HCT116 (cell line): ENCODE results near the gene SLC14A1. TPM values are rescaled to one million over a fixed set of nuclear protein-coding genes. Genes with fewer than 3 reads are reported as not detected.
A peak's percentile ranks its signal among the peaks of the same experiment; 100 is the strongest.

Source experiments
- ATAC-seq: fragments of 200-7000 bp; cut with Tn5 transposase; 2 replicates; pipeline ENCODE4 v1.9.1; 2020; ENCODE audit warnings: mild to moderate bottlenecking, moderate library complexity
- BruUV-seq: library from RNA; stranded (reverse); fragments of 400-500 nt; replicated peaks from 2 replicates; lab custom pipeline; 2021; lab: Mats Ljungman, UMichigan
- CTCF ChIA-PET: fragments of 300-600 bp; sonication (Branson Sonifier 250); formaldehyde crosslinking; loops from one replicate; lab custom pipeline; 2021; ENCODE audit warnings: antibody characterized with exemption; lab: Charles Lee
- POLR2A ChIA-PET: fragments of 300-600, 350-600 bp; sonication (Branson Sonifier 250); formaldehyde crosslinking; loops from one replicate; lab custom pipeline; 2021; ENCODE audit warnings: antibody characterized with exemption; lab: Charles Lee
- RAD21 ChIA-PET, 2 experiments: fragments of 300-600 bp; sonication (Branson Sonifier 250); formaldehyde crosslinking; loops; one replicate each; lab custom pipeline; 2023; ENCODE audit warnings: low total read pairs in 2 of 2; ENCODE audit not compliant: uncharacterized antibody in 2 of 2, unreplicated experiment in 2 of 2, low non-redundant PET in 1 of 2; lab: Charles Lee
- DNase-seq: peaks from one replicate; pipeline ENCODE4 v3.0.0-alpha.2; 2010; ENCODE audit warnings: low read depth, low spot score
- H2AFZ ChIP-seq: fragments of 200-600 bp; shearing (Covaris generic), sonication (generic); 2 replicates; pipeline ENCODE4 v1.6.1; 2017; ENCODE audit warnings: low read depth, mixed run types, mixed read lengths, antibody characterized with exemption, low read length; ENCODE audit not compliant: poor library complexity, severe bottlenecking
- H3K27ac ChIP-seq: 2 replicates; pipeline ENCODE4 v1.5.1; 2012; ENCODE audit warnings: low read depth, low read length
- H3K27me3 ChIP-seq: fragments of 200-600 bp; sonication (generic); 2 replicates; pipeline ENCODE4 v1.6.1; 2016; ENCODE audit warnings: mixed run types, low read length, mixed read lengths; ENCODE audit not compliant: insufficient read depth
- H3K36me3 ChIP-seq, 2 experiments: fragments of 200-500 bp in 1 of 2; fragments of 200-600 bp in 1 of 2; sonication (Bioruptor generic) in 1 of 2; sonication (generic) in 1 of 2; 2 replicates each; pipeline versions ENCODE4 v1.5.1 to v1.6.1; 2014 to 2016; ENCODE audit warnings: low read length in 2 of 2, inconsistent platforms in 1 of 2, mixed read lengths in 1 of 2, mixed run types in 1 of 2; ENCODE audit not compliant: insufficient read depth in 2 of 2, control insufficient read depth in 1 of 2
- H3K4me1 ChIP-seq, 2 experiments: fragments of 200-600 bp in 1 of 2; sonication (generic) in 1 of 2; 2 replicates each; pipeline versions ENCODE4 v1.5.1 to v1.6.1; 2012 to 2017; ENCODE audit warnings: low read length in 2 of 2, inconsistent platforms in 1 of 2, mild to moderate bottlenecking in 1 of 2, mixed read lengths in 1 of 2, mixed run types in 1 of 2, moderate library complexity in 1 of 2; ENCODE audit not compliant: insufficient read depth in 2 of 2, control insufficient read depth in 1 of 2
- H3K4me2 ChIP-seq: fragments of 200-600 bp; sonication (generic); 2 replicates; pipeline ENCODE4 v1.6.1; 2017; ENCODE audit warnings: mixed run types, low read length, mixed read lengths
- H3K4me3 ChIP-seq, 2 experiments: fragments of 200-600 bp in 1 of 2; sonication (generic) in 1 of 2; replicated peaks in 1 of 2; 2 replicates each; pipeline ENCODE4 v1.5.1; 2011 to 2016; ENCODE audit warnings: low read length in 2 of 2, control low read depth in 1 of 2, low read depth in 1 of 2, mild to moderate bottlenecking in 1 of 2, mixed read lengths in 1 of 2, mixed run types in 1 of 2
- H3K79me2 ChIP-seq: fragments of 200-600 bp; sonication (generic); 2 replicates; pipeline ENCODE4 v1.6.1; 2017; ENCODE audit warnings: mild to moderate bottlenecking, mixed run types, low read length, moderate library complexity, mixed read lengths; ENCODE audit not compliant: insufficient read depth
- H3K9ac ChIP-seq: fragments of 200-600 bp; sonication (generic); 2 replicates; pipeline ENCODE4 v1.6.1; 2016; ENCODE audit warnings: low read length, mixed read lengths
- H3K9me2 ChIP-seq: fragments of 200-600 bp; sonication (generic), shearing (Covaris generic); 2 replicates; pipeline ENCODE4 v1.6.1; 2017; ENCODE audit warnings: mixed run types, mild to moderate bottlenecking, moderate library complexity; ENCODE audit not compliant: insufficient read depth
- H3K9me3 ChIP-seq, 2 experiments: fragments of 200-500 bp in 1 of 2; fragments of 200-600 bp in 1 of 2; sonication (Bioruptor generic) in 1 of 2; sonication (generic) in 1 of 2; 2 replicates each; pipeline ENCODE4 v1.6.1; 2014 to 2017; ENCODE audit warnings: low read length in 2 of 2, mixed read lengths in 2 of 2, inconsistent platforms in 1 of 2, low read depth in 1 of 2, mild to moderate bottlenecking in 1 of 2, mixed run types in 1 of 2, moderate library complexity in 1 of 2; ENCODE audit not compliant: control insufficient read depth in 1 of 2, insufficient read depth in 1 of 2
- H4K20me1 ChIP-seq: fragments of 200-600 bp; sonication (generic), shearing (Covaris generic); 2 replicates; pipeline ENCODE4 v1.6.1; 2017; ENCODE audit warnings: mixed run types, mild to moderate bottlenecking, moderate library complexity; ENCODE audit not compliant: insufficient read depth
- CBX3 ChIP-seq: IDR thresholded peaks from 2 replicates; pipeline ENCODE4 v1.6.1; 2012; ENCODE audit warnings: low read depth
- ELF1 ChIP-seq: IDR thresholded peaks from 2 replicates; pipeline ENCODE4 v1.6.1; 2012; ENCODE audit warnings: low read depth, borderline replicate concordance
- EZH2 ChIP-seq: fragments of 200-600 bp; sonication (generic); IDR thresholded peaks from 2 replicates; pipeline ENCODE4 v1.6.1; 2017; ENCODE audit warnings: antibody characterized with exemption, mixed run types
- EZH2phosphoT487 ChIP-seq: fragments of 200-600 bp; IDR thresholded peaks from 2 replicates; pipeline ENCODE4 v1.6.1; 2018; ENCODE audit warnings: antibody characterized with exemption, borderline replicate concordance
- JUND ChIP-seq: IDR thresholded peaks from 2 replicates; pipeline ENCODE4 v1.6.1; 2012
- MAX ChIP-seq: IDR thresholded peaks from 2 replicates; pipeline ENCODE4 v1.6.1; 2012
- REST ChIP-seq: IDR thresholded peaks from 2 replicates; pipeline ENCODE4 v1.6.1; 2012; ENCODE audit warnings: low read depth
- SIN3A ChIP-seq: IDR thresholded peaks from 2 replicates; pipeline ENCODE4 v1.6.1; 2012; ENCODE audit warnings: low read depth
- SP1 ChIP-seq: IDR thresholded peaks from 2 replicates; pipeline ENCODE4 v1.6.1; 2012; ENCODE audit warnings: low read depth
- ZBTB33 ChIP-seq: IDR thresholded peaks from 2 replicates; pipeline ENCODE4 v1.6.1; 2011; ENCODE audit warnings: mild to moderate bottlenecking, low read length, moderate library complexity; ENCODE audit not compliant: insufficient replicate concordance; ENCODE audit errors: extremely low read depth
- ZFX ChIP-seq: fragments of 450-650 bp; IDR thresholded peaks from 2 replicates; pipeline ENCODE4 v1.6.1; 2017
- intact Hi-C: fragments of 100-400 bp; cut with micrococcal nuclease; formaldehyde crosslinking; loops from 2 replicates; pipeline ENCODE4 v1.10.0; 2022
- total RNA-seq: library from RNA; stranded (reverse); gene quantifications from one replicate; pipeline ENCODE4 v1.2.1, GENCODE V29; 2021; ENCODE audit not compliant: unreplicated experiment

SLC14A1 gene
- total RNA-seq, 1 experiment from 2014 or later: not detected

- TF ChIP-seq ELF1 (0 out of 2 replicates have a peak, but pooled peaks have one; percentile 25), SP1 (peak; percentile 41)
Measured at GRCh38 chr18:45775241-45775676, 51.3 kb downstream of the SLC14A1 start (continued).

DNA sequence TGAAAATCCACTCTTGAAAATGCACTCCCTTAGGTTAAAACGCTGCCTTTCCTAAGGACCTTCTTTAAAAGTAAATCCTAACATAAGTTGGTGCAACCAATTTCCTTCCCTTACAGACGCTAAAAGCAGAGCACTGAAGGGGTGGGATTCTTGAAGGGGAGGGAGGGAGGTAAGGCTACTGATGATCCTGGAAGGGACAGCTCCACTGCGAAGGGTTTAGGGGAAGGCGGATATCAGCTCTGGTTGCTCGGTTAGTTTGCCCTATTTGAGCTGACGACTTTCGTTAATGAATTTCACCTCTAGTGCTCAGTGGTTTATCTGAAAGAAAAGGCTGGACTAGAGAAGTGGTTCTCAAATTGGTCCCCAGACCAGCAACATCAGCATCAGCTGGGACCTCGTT is 51.8 kb downstream of the SLC14A1 start:
- Histone ChIP-seq H3K27me3 (no peaks in the 10 kb centered on the region), H3K4me2 (peak overlapping the region; percentile 81), H3K27ac (peak overlapping the region; percentile 61), H3K79me2 (no peaks in the 10 kb centered on the region), H3K9me2 (no peaks in the 10 kb centered on the region; the same call in 1 of the 2 replicates), H3K36me3 (no peaks in the 10 kb centered on the region), H3K4me1 (0 out of 4 replicates have a peak, but pooled peaks cover 0 to 5% of the 10 kb centered on the region in 2 experiments), H3K9ac (peak overlapping the region; percentile 87), H4K20me1 (no peaks in the 10 kb centered on the region), H3K4me3 (peak overlapping the region; percentile 65 to 76), H3K9me3 (no peaks in the 10 kb centered on the region), H2AFZ (no peak overlapping the region)
- TF ChIP-seq SIN3A (0 out of 2 replicates have a peak, but pooled peaks have one; percentile 13), JUND (no peak), ELF1 (no peak)
- ChIA-PET RAD21 (no interaction called here), POLR2A (interaction anchor here (1.2 to 1.4 kb wide), 3 partner anchors 14 to 28 kb away, joined by 3 read pairs; no protein-coding TSS in a partner anchor), CTCF (no interaction called here)
- intact Hi-C loops: loop anchor here (2.0 kb wide), 1 partner anchor 27 kb away; no protein-coding TSS in a partner anchor
- DNase-seq (no peak), ATAC-seq (peak; percentile 19; the same call in 1 of the 2 replicates)
- no TSS peak for BruUV-seq

- Histone ChIP-seq H3K79me2 (no peaks in the 10 kb centered on the region), H3K4me2 (no peak overlapping the region), H3K9me2 (no peaks in the 10 kb centered on the region; the same call in 1 of the 2 replicates), H4K20me1 (no peaks in the 10 kb centered on the region), H2AFZ (no peak overlapping the region), H3K9me3 (no peaks in the 10 kb centered on the region), H3K9ac (no peak overlapping the region), H3K27me3 (no peaks in the 10 kb centered on the region), H3K36me3 (no peaks in the 10 kb centered on the region), H3K27ac (no peak overlapping the region), H3K4me1 (0 out of 4 replicates have a peak, but pooled peaks cover 0 to 5% of the 10 kb centered on the region in 2 experiments), H3K4me3 (no peak overlapping the region)
- DNase-seq (no peak), ATAC-seq (no peak)
- intact Hi-C loops: no loop called here
- BruUV-seq: no TSS peak
- ChIA-PET CTCF (no interaction called here), RAD21 (no interaction called here), POLR2A (no interaction called here)
- TF ChIP-seq REST: no peak
- TF ChIP-seq ZBTB33: no peak
- no peak for TF ChIP-seq CBX3
- TF ChIP-seq ZFX: no peak
- TF ChIP-seq JUND: no peak
- no peak for TF ChIP-seq EZH2
- TF ChIP-seq MAX: no peak
- no peak for TF ChIP-seq EZH2phosphoT487
Measured at GRCh38 chr18:45777393-45777792, 53.4 kb downstream of the SLC14A1 start.
